NCI-H446 (cell line): ENCODE data around the gene CCDC32.

Source experiments
- DNase-seq, 2 experiments: peaks; one replicate each; lab custom pipeline; 2025; lab: John Stamatoyannopoulos, UW

The CCDC32 gene

GRCh38 chr15:40567111-40567510 is 2.3 kb upstream of the CCDC32 start:
- DNase-seq: no peak

GRCh38 chr15:40565333-40566238 is 744 bp upstream of the CCDC32 start:
- DNase-seq: no peak

GRCh38 chr15:40563426-40563825 is 1.4 kb downstream of the CCDC32 start:
- no peak for DNase-seq

- no peak for DNase-seq
Observed at GRCh38 chr15:40562691-40563090, 2.2 kb downstream of the CCDC32 start.

- no peak for DNase-seq
Observed at GRCh38 chr15:40558952-40559742, 5.7 kb downstream of the CCDC32 start.

GRCh38 chr15:40555876-40556275 is 9.0 kb downstream of the CCDC32 start:
- DNase-seq: no peak

GRCh38 chr15:40554161-40554525 is 10.7 kb downstream of the CCDC32 start:
- DNase-seq: no peak

- no peak for DNase-seq
Observed at GRCh38 chr15:40550341-40551037, 14.4 kb downstream of the CCDC32 start.

GRCh38 chr15:40549894-40550293 is 14.9 kb downstream of the CCDC32 start:
- peak in 1 of 2 experiments; percentile 55 for DNase-seq

GRCh38 chr15:40548610-40549009 is 16.2 kb downstream of the CCDC32 start:
- no peak for DNase-seq

- no peak for DNase-seq
Observed at GRCh38 chr15:40545457-40545856, 19.4 kb downstream of the CCDC32 start.

- DNase-seq: no peak
Observed at GRCh38 chr15:40543631-40544294, 21.1 kb downstream of the CCDC32 start.

GRCh38 chr15:40543082-40543481 is 21.8 kb downstream of the CCDC32 start:
- DNase-seq: no peak

- no peak for DNase-seq
Observed at GRCh38 chr15:40538976-40539375, 25.9 kb downstream of the CCDC32 start.

GRCh38 chr15:40536501-40536900 is 28.3 kb downstream of the CCDC32 start:
- peak; percentile 67 to 77 for DNase-seq

- DNase-seq: no peak
Observed at GRCh38 chr15:40534371-40534770, 30.5 kb downstream of the CCDC32 start.

- no peak for DNase-seq
Observed at GRCh38 chr15:40533763-40534364, 31.0 kb downstream of the CCDC32 start.

GRCh38 chr15:40528801-40529200 is 36.0 kb downstream of the CCDC32 start:
- DNase-seq: no peak

- no peak for DNase-seq
Observed at GRCh38 chr15:40525855-40526254, 39.0 kb downstream of the CCDC32 start.

- DNase-seq: no peak
Observed at GRCh38 chr15:40523611-40524010, 41.2 kb downstream of the CCDC32 start.

GRCh38 chr15:40516322-40516721 is 48.5 kb downstream of the CCDC32 start:
- no peak for DNase-seq

- no peak for DNase-seq
Observed at GRCh38 chr15:40513609-40514008, 51.2 kb downstream of the CCDC32 start.
